Measurements from ENCODE around the gene DOK7.
"Not testable (repeated sequence)": the region's sequence is repeated elsewhere in the genome, so short reads cannot be mapped to it uniquely, and the experiment has no call there.

Gene DOK7

GRCh38 chr4:3441501-3442459, 21.3 kb upstream of the DOK7 start, which contains the start of gene HGFAC:
TSS of gene HGFAC (plus strand) at chr4:3441968. CDS start at chr4:3442002, 34 bp downstream.
- no peak for FAIRE-seq
- no peak for DNase-seq (ENCODE audit: extremely low spot score, insufficient read length, low read depth)

- no peak for FAIRE-seq
- no peak for DNase-seq (ENCODE audit: extremely low spot score, insufficient read length, low read depth)
These were observed 20.6 kb upstream of the DOK7 start for GRCh38 chr4:3442460-3442958.

- peak; percentile 60 for FAIRE-seq
- DNase-seq (ENCODE audit: extremely low spot score, insufficient read length, low read depth): peak; percentile 87
These were observed 20.0 kb upstream of the DOK7 start for GRCh38 chr4:3442959-3443749.

- no peak for DNase-seq (ENCODE audit: extremely low spot score, insufficient read length, low read depth)
- no peak for FAIRE-seq
These were observed 19.3 kb upstream of the DOK7 start for GRCh38 chr4:3443750-3444309.

- DNase-seq (ENCODE audit: extremely low spot score, insufficient read length, low read depth) (no peak), FAIRE-seq (no peak)
These were observed 18.6 kb upstream of the DOK7 start for GRCh38 chr4:3444351-3445110.

GRCh38 chr4:3445111-3445820, 17.8 kb upstream of the DOK7 start:
- no peak for DNase-seq (ENCODE audit: extremely low spot score, insufficient read length, low read depth)
- no peak for FAIRE-seq

- FAIRE-seq (no peak), DNase-seq (ENCODE audit: extremely low spot score, insufficient read length, low read depth) (no peak)
These were observed 17.1 kb upstream of the DOK7 start for GRCh38 chr4:3445829-3446545.

- no peak for FAIRE-seq
These were observed 16.3 kb upstream of the DOK7 start for GRCh38 chr4:3446631-3447320.

GRCh38 chr4:3447431-3448395, 15.4 kb upstream of the DOK7 start:
- FAIRE-seq (no peak), DNase-seq (ENCODE audit: extremely low spot score, insufficient read length, low read depth) (no peak)

More at GRCh38 chr4:3446631-3447320, 16.3 kb upstream of the DOK7 start:
- no peak for DNase-seq (ENCODE audit: extremely low spot score, insufficient read length, low read depth)

- FAIRE-seq (no peak), DNase-seq (ENCODE audit: extremely low spot score, insufficient read length, low read depth) (no peak)
These were observed 14.0 kb upstream of the DOK7 start for GRCh38 chr4:3449047-3449573.

- no peak for FAIRE-seq
- DNase-seq (ENCODE audit: extremely low spot score, insufficient read length, low read depth): no peak
These were observed 13.3 kb upstream of the DOK7 start for GRCh38 chr4:3449574-3450534.

GRCh38 chr4:3450643-3451042, 12.5 kb upstream of the DOK7 start:
- DNase-seq (ENCODE audit: extremely low spot score, insufficient read length, low read depth) (no peak), FAIRE-seq (no peak)

- no peak for DNase-seq (ENCODE audit: extremely low spot score, insufficient read length, low read depth)
- no peak for FAIRE-seq
These were observed 11.2 kb upstream of the DOK7 start for GRCh38 chr4:3451956-3452355.

- DNase-seq (ENCODE audit: extremely low spot score, insufficient read length, low read depth): no peak
- no peak for FAIRE-seq
These were observed 10.7 kb upstream of the DOK7 start for GRCh38 chr4:3452376-3452775.

- not testable (repeated sequence) for DNase-seq (ENCODE audit: extremely low spot score, insufficient read length, low read depth); FAIRE-seq
These were observed 7.5 kb upstream of the DOK7 start for GRCh38 chr4:3455596-3455995.

Measured in GM18507 (cell line).